DND-41 (cell line): Measurements from ENCODE around the gene ARAP1.

Experiments
- ATAC-seq: fragments of 200-7000 bp; cut with Tn5 transposase; 3 replicates; pipeline ENCODE4 v1.9.1; 2021; ENCODE audit warnings: low read depth; ENCODE audit not compliant: insufficient read depth
- DNase-seq: peaks from one replicate; pipeline ENCODE4 v3.0.0-alpha.2; 2020
- H2AFZ ChIP-seq: 2 replicates; pipeline ENCODE4 v1.6.0; 2012; ENCODE audit warnings: low read depth, low read length
- H3K27ac ChIP-seq: 2 replicates; pipeline ENCODE4 v1.5.1; 2012; ENCODE audit warnings: low read length, inconsistent platforms
- H3K27me3 ChIP-seq: fragments of 200-600 bp; sonication (generic); 2 replicates; pipeline ENCODE4 v1.6.0; 2012; ENCODE audit warnings: low read length, mild to moderate bottlenecking, inconsistent platforms; ENCODE audit not compliant: insufficient read depth, poor library complexity
- H3K36me3 ChIP-seq: 2 replicates; pipeline ENCODE4 v1.5.1; 2012; ENCODE audit warnings: low read length, inconsistent platforms; ENCODE audit not compliant: insufficient read depth
- H3K4me1 ChIP-seq: 2 replicates; pipeline ENCODE4 v1.5.1; 2012; ENCODE audit warnings: mild to moderate bottlenecking, low read length; ENCODE audit not compliant: insufficient read depth
- H3K4me2 ChIP-seq: 2 replicates; pipeline ENCODE4 v1.6.0; 2012; ENCODE audit warnings: mild to moderate bottlenecking, moderate library complexity, low read length, inconsistent platforms; ENCODE audit not compliant: insufficient read depth
- H3K4me3 ChIP-seq, 2 experiments: fragments of 200-600 bp in 1 of 2; shearing (Covaris generic) in 1 of 2; 2 replicates each; pipeline ENCODE4 v1.5.1; 2012 to 2016; ENCODE audit warnings: inconsistent platforms in 2 of 2, low read length in 2 of 2, mild to moderate bottlenecking in 2 of 2, low read depth in 1 of 2, moderate library complexity in 1 of 2
- H3K79me2 ChIP-seq: 2 replicates; pipeline ENCODE4 v1.6.0; 2012; ENCODE audit warnings: low read length, inconsistent platforms; ENCODE audit not compliant: insufficient read depth
- H3K9ac ChIP-seq: 2 replicates; pipeline ENCODE4 v1.6.0; 2012; ENCODE audit warnings: low read depth, mild to moderate bottlenecking, inconsistent platforms, low read length, moderate library complexity
- H3K9me3 ChIP-seq: 2 replicates; pipeline ENCODE4 v1.5.1; 2012; ENCODE audit warnings: low read length, moderate library complexity, mild to moderate bottlenecking, inconsistent platforms; ENCODE audit not compliant: insufficient read depth, severe bottlenecking
- H4K20me1 ChIP-seq: 2 replicates; pipeline ENCODE4 v1.6.0; 2012; ENCODE audit warnings: low read length; ENCODE audit not compliant: insufficient read depth
- EZH2 ChIP-seq: IDR thresholded peaks from 3 replicates; pipeline ENCODE4 v1.6.1; 2012; ENCODE audit warnings: borderline replicate concordance, low read depth, mild to moderate bottlenecking, moderate library complexity, low read length, inconsistent platforms; ENCODE audit not compliant: severe bottlenecking
- TF ChIP-seq, protein P1 (sequence below): IDR thresholded peaks from 2 replicates; pipeline ENCODE4 v1.5.1; 2012; ENCODE audit warnings: borderline replicate concordance, low read length, moderate library complexity, mild to moderate bottlenecking; ENCODE audit not compliant: poor library complexity, severe bottlenecking; ENCODE audit errors: extremely low read depth

Gene ARAP1

DNA sequence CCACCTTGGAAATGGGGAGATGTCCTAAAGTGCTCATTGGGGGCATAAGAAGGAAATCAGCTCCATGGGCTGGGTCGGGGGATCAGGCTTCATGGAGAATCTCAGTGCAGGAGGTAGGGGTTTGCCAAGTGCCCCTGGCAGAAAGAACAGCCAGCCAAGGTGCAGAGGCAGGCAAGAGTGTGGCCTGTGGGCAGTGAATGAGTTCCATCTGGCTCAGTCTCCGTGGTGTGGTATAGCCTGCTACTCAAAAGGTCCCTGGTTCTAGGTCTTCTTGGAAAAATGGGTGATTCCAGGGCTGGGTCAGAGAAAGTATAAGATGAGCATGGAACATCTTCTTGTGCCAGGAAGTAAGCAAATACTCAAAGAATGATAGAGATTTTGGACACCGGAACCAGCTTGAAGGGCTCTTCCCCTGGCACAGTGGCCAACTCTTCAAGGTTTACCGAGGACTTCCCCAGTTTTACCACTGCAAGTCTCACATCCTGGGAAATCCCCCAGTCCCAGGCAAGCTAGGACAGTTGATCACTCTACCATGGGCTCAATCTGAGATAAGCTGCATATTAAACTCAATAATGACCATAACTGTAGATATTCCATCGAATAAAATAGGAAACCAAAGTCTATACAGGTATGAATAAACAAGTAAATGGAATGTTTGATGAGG is 10.6 kb upstream of the ARAP1 start:
- Histone ChIP-seq H3K4me3 (no peak overlapping the region), H3K9ac (no peak overlapping the region), H2AFZ (no peak overlapping the region), H3K27ac (no peak overlapping the region), H3K36me3 (no peaks in the 10 kb centered on the region), H3K4me1 (no peaks in the 10 kb centered on the region), H4K20me1 (no peaks in the 10 kb centered on the region), H3K9me3 (no peaks in the 10 kb centered on the region), H3K79me2 (no peaks in the 10 kb centered on the region), H3K4me2 (no peak overlapping the region), H3K27me3 (no peaks in the 10 kb centered on the region)
- DNase-seq (no peak), ATAC-seq (no peak)
- TF ChIP-seq EZH2 = no peak
- TF ChIP-seq, protein P1, sequence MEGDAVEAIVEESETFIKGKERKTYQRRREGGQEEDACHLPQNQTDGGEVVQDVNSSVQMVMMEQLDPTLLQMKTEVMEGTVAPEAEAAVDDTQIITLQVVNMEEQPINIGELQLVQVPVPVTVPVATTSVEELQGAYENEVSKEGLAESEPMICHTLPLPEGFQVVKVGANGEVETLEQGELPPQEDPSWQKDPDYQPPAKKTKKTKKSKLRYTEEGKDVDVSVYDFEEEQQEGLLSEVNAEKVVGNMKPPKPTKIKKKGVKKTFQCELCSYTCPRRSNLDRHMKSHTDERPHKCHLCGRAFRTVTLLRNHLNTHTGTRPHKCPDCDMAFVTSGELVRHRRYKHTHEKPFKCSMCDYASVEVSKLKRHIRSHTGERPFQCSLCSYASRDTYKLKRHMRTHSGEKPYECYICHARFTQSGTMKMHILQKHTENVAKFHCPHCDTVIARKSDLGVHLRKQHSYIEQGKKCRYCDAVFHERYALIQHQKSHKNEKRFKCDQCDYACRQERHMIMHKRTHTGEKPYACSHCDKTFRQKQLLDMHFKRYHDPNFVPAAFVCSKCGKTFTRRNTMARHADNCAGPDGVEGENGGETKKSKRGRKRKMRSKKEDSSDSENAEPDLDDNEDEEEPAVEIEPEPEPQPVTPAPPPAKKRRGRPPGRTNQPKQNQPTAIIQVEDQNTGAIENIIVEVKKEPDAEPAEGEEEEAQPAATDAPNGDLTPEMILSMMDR = no peak

DNA sequence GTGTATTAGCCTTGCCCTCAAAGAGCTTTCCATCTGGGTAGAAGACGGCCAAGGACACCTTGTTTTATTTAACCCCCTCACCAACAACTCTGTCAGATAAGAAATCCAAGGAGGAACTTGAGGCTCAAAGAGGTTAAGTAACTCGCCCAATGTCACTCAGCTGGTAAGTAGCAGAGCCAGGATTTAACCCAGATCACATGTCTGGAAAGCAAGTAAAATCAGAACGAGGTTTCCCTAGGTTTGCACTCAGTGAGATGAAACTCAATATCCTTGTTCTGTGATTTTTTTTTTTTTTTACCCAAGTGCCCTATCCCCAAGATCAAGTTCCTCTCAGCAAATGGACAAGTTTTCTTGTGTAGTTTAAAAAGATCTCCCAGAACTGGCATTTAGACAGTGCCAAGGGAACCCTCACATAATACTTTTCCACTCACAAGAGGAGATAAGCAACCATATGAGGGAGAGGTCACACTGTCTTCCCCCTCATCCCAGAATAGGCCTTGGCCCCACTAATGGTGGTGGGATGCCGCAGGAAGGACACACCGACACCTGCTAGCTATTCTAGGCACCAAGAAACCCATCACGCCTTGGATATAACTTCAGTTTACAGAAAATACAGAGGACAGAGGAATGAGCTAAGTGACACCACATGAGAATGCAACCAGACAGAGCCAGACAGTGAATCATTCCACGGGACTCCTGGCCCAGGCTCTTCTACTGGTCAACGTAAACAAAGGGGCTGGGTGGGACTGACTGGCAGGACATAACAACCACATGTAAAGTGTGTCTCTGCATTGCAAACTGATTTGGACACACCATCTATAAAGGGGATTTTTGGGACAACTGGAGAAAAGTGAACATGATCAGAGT is 8.6 kb upstream of the ARAP1 start:
- Histone ChIP-seq H3K27me3 (no peaks in the 10 kb centered on the region), H3K4me2 (no peak overlapping the region), H2AFZ (no peak overlapping the region), H3K27ac (no peak overlapping the region), H3K4me1 (no peaks in the 10 kb centered on the region), H3K9ac (no peak overlapping the region), H3K36me3 (no peaks in the 10 kb centered on the region), H3K9me3 (no peaks in the 10 kb centered on the region), H3K4me3 (no peak overlapping the region), H3K79me2 (no peaks in the 10 kb centered on the region), H4K20me1 (no peaks in the 10 kb centered on the region)
- TF ChIP-seq, protein P1 = no peak
- TF ChIP-seq EZH2 = no peak
- ATAC-seq (no peak), DNase-seq (no peak)

DNA sequence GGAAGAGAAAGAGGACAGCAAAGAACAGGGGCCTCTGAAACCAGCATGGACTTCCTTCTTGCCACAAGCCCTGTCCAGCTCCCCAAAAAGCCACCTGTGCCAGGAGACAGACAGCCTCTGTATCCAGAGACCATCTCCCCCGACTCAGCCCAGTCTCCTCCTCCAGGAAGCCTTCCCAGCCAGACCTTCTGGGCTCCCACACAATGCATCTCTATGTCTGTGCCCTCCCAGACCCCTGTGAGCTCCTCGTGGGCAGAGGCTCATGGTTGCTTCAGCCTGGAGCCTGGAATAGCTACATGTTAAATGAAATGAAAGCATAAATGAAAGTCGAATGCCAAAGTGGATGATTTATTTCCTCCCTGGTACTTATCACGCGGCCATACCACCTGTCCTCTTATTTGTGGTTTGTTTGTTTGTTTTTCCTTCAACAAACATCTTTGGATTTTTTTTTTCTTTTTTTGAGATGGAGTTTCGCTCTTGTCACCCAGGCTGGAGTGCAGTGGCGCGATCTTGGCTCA is 7.3 kb upstream of the ARAP1 start:
- no peak for ATAC-seq
- no peak overlapping the region for H3K27ac ChIP-seq
- no peak for TF ChIP-seq EZH2
- TF ChIP-seq, protein P1 = no peak
- no peaks in the 10 kb centered on the region for H3K79me2 ChIP-seq
- H3K4me3 ChIP-seq = no peak overlapping the region
- H3K9me3 ChIP-seq = no peaks in the 10 kb centered on the region
- no peaks in the 10 kb centered on the region for H3K4me1 ChIP-seq
- H3K36me3 ChIP-seq = no peaks in the 10 kb centered on the region
- no peaks in the 10 kb centered on the region for H3K27me3 ChIP-seq
- H3K4me2 ChIP-seq = no peak overlapping the region
- no peak overlapping the region for H3K9ac ChIP-seq
- DNase-seq = no peak
- no peaks in the 10 kb centered on the region for H4K20me1 ChIP-seq
- H2AFZ ChIP-seq = no peak overlapping the region
